Caco-2 (cell line): Measurements from ENCODE around the gene USP20. TPM values are rescaled to one million over a fixed set of nuclear protein-coding genes. Genes with fewer than 3 reads are reported as not detected.

Experiments
- BruUV-seq: library from RNA; stranded (reverse); fragments of 400-500 nt; replicated peaks from 2 replicates; lab custom pipeline; 2021; lab: Mats Ljungman, UMichigan
- CTCF ChIA-PET: fragments of 300-600 bp; sonication (Branson Sonifier 250); formaldehyde crosslinking; loops from one replicate; lab custom pipeline; 2022; ENCODE audit warnings: antibody characterized with exemption; lab: Charles Lee
- POLR2A ChIA-PET: fragments of 300-600 bp; sonication (Branson Sonifier 250); formaldehyde crosslinking; loops from one replicate; lab custom pipeline; 2022; ENCODE audit warnings: antibody characterized with exemption; lab: Charles Lee
- DNase-seq, 2 experiments: peaks; one replicate each; pipeline versions ENCODE4 v3.0.0 to v3.0.0-alpha.2; 2020 to 2022
- H3K27me3 ChIP-seq: replicated peaks from 2 replicates; pipeline ENCODE4 v1.6.0; 2011; ENCODE audit warnings: low read length; ENCODE audit not compliant: control insufficient read depth, insufficient read depth
- H3K36me3 ChIP-seq: 2 replicates; pipeline ENCODE4 v1.5.1; 2011; ENCODE audit warnings: low read length; ENCODE audit not compliant: control insufficient read depth, insufficient read depth
- H3K4me1 ChIP-seq: fragments of 250-450 bp; sonication (Bioruptor Pico); 2 replicates; pipeline ENCODE4 v1.5.1; 2020; ENCODE audit warnings: mild to moderate bottlenecking
- H3K4me3 ChIP-seq: 2 replicates; pipeline ENCODE4 v1.5.1; 2011; ENCODE audit warnings: low read depth, mild to moderate bottlenecking, control low read depth, low read length
- H3K9me3 ChIP-seq: fragments of 250-450 bp; sonication (Bioruptor Pico); 2 replicates; pipeline ENCODE4 v1.5.1; 2020; ENCODE audit warnings: mild to moderate bottlenecking, moderate library complexity
- H3K27ac Mint-ChIP-seq: one replicate; pipeline ENCODE4 v1.8.0; 2022; ENCODE audit warnings: mixed read lengths; ENCODE audit not compliant: unreplicated experiment
- H3K27me3 Mint-ChIP-seq: one replicate; pipeline ENCODE4 v1.8.0; 2022; ENCODE audit warnings: mixed read lengths; ENCODE audit not compliant: insufficient read depth, unreplicated experiment
- H3K36me3 Mint-ChIP-seq: one replicate; pipeline ENCODE4 v1.8.0; 2022; ENCODE audit warnings: mild to moderate bottlenecking, mixed read lengths; ENCODE audit not compliant: insufficient read depth, unreplicated experiment
- H3K4me1 Mint-ChIP-seq: one replicate; pipeline ENCODE4 v1.8.0; 2022; ENCODE audit warnings: low read depth, mixed read lengths; ENCODE audit not compliant: unreplicated experiment
- H3K4me3 Mint-ChIP-seq: one replicate; pipeline ENCODE4 v1.8.0; 2022; ENCODE audit warnings: mild to moderate bottlenecking, moderate library complexity, mixed read lengths; ENCODE audit not compliant: unreplicated experiment
- H3K9me3 Mint-ChIP-seq: one replicate; pipeline ENCODE4 v1.8.0; 2022; ENCODE audit warnings: mixed read lengths; ENCODE audit not compliant: unreplicated experiment
- CTCF ChIP-seq, 2 experiments: fragments of 200-600 bp in 1 of 2; IDR thresholded peaks; 1 replicate in 1 of 2; 2 replicates in 1 of 2; pipeline versions ENCODE4 v1.5.1 to v1.8.0; 2011 to 2022; ENCODE audit warnings: antibody characterized with exemption in 1 of 2, control low read depth in 1 of 2, inconsistent platforms in 1 of 2, low read depth in 1 of 2, low read length in 1 of 2, mild to moderate bottlenecking in 1 of 2, moderate library complexity in 1 of 2; ENCODE audit not compliant: insufficient read depth in 1 of 2, severe bottlenecking in 1 of 2, unreplicated experiment in 1 of 2
- intact Hi-C: fragments of 100-400 bp; cut with micrococcal nuclease; formaldehyde crosslinking; loops from one replicate; pipeline ENCODE4 v1.10.0; 2022; ENCODE audit not compliant: unreplicated experiment
- total RNA-seq: library from RNA; stranded (reverse); gene quantifications from 2 replicates; pipeline ENCODE4 v1.2.3, GENCODE V29; 2022

USP20 gene
- total RNA-seq, 1 experiment from 2014 or later, result 13.9 TPM

- H3K27me3 Mint-ChIP-seq, result no peaks in the 10 kb centered on the region
- ChIA-PET POLR2A (no interaction called here), CTCF (no interaction called here)
- H3K36me3 Mint-ChIP-seq, result peaks cover 5% of the 10 kb centered on the region
- H3K27ac Mint-ChIP-seq, result no peak overlapping the region
- H3K4me3 Mint-ChIP-seq, result no peak overlapping the region
- no peaks in the 10 kb centered on the region for H3K9me3 Mint-ChIP-seq
- peak in 1 of 2 experiments; percentile 15 for TF ChIP-seq CTCF (IDR thresholded peaks at IDR 0.05; ENCODE audit: insufficient read depth in 1 of 2, low read depth in 1 of 2, low read length in 1 of 2, severe bottlenecking in 1 of 2, unreplicated experiment in 1 of 2)
- H3K4me1 Mint-ChIP-seq, result no peaks in the 10 kb centered on the region
- Histone ChIP-seq H3K36me3 (no peaks in the 10 kb centered on the region), H3K4me1 (no peaks in the 10 kb centered on the region), H3K9me3 (no peaks in the 10 kb centered on the region), H3K27me3 (no peaks in the 10 kb centered on the region), H3K4me3 (no peak overlapping the region)
- no TSS peak for BruUV-seq
- no peak for DNase-seq
- intact Hi-C loops, result no loop called here
Observed at GRCh38 chr9:129875181-129875611, 39.9 kb downstream of the USP20 start.

GRCh38 chr9:129875687-129876395 is 40.6 kb downstream of the USP20 start:
- ChIA-PET CTCF (no interaction called here), POLR2A (no interaction called here)
- Mint-ChIP-seq H3K4me3 (no peak overlapping the region), H3K36me3 (peaks cover 5% of the 10 kb centered on the region), H3K9me3 (no peaks in the 10 kb centered on the region), H3K4me1 (no peaks in the 10 kb centered on the region), H3K27ac (no peak overlapping the region), H3K27me3 (no peaks in the 10 kb centered on the region)
- no peaks in the 10 kb centered on the region for H3K36me3 ChIP-seq
- H3K4me1 ChIP-seq, result no peaks in the 10 kb centered on the region
- H3K9me3 ChIP-seq, result no peaks in the 10 kb centered on the region
- no peak for TF ChIP-seq CTCF (IDR thresholded peaks at IDR 0.05; ENCODE audit: insufficient read depth in 1 of 2, low read depth in 1 of 2, low read length in 1 of 2, severe bottlenecking in 1 of 2, unreplicated experiment in 1 of 2)
- no peak for DNase-seq
- H3K4me3 ChIP-seq, result no peak overlapping the region
- intact Hi-C loops, result no loop called here
- no peaks in the 10 kb centered on the region for H3K27me3 ChIP-seq
- no TSS peak for BruUV-seq

DNA sequence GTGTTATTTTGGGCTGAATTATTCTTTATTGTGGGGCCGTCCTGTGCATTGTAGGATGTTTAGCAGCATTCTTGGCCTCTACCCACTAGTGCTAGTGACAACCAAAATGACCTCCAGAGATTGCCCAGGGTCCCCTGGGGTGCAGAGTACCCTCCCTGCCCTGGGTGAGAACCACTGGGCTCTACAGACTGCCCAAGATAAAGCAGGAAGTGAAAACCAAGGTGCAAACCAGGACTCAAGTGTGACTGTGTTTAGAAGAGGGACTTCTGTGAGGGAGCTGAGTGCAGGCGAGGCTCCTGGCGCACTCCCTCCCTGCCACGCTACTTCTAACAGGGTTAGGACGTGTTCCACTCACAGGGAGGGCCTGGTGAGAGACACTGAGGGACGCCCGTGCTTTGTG is 41.6 kb downstream of the USP20 start:
- Histone ChIP-seq H3K4me1 (no peaks in the 10 kb centered on the region), H3K27me3 (no peaks in the 10 kb centered on the region), H3K36me3 (no peaks in the 10 kb centered on the region), H3K4me3 (no peak overlapping the region), H3K9me3 (no peaks in the 10 kb centered on the region)
- no peak overlapping the region for H3K4me3 Mint-ChIP-seq
- no peaks in the 10 kb centered on the region for H3K27me3 Mint-ChIP-seq
- peaks cover under 1% of the 10 kb centered on the region for H3K36me3 Mint-ChIP-seq
- H3K27ac Mint-ChIP-seq, result no peak overlapping the region
- intact Hi-C loops, result no loop called here
- CTCF ChIA-PET, result interaction anchor here (0.6 kb wide), 1 partner anchor 536 kb away, joined by 6 read pairs; no protein-coding TSS in a partner anchor
- TF ChIP-seq CTCF (IDR thresholded peaks at IDR 0.05; ENCODE audit: insufficient read depth in 1 of 2, low read depth in 1 of 2, low read length in 1 of 2, severe bottlenecking in 1 of 2, unreplicated experiment in 1 of 2), result no peak
- no peaks in the 10 kb centered on the region for H3K9me3 Mint-ChIP-seq
- POLR2A ChIA-PET, result no interaction called here
- no peak for DNase-seq
- no peaks in the 10 kb centered on the region for H3K4me1 Mint-ChIP-seq
- BruUV-seq, result no TSS peak
